ENCODE results near the gene SEMA3F. TPM values are rescaled to one million over a fixed set of nuclear protein-coding genes. Genes with fewer than 3 reads are reported as not detected.

Gene SEMA3F
- total and polyA plus RNA-seq, 2 experiments from 2014 or later = 2.3 to 67.6 TPM

- DNase-seq (ENCODE audit: low spot score) (no peak), ATAC-seq (no peak)
- Mint-ChIP-seq H3K27ac (no peak overlapping the region), H3K4me1 (peaks cover 8% of the 10 kb centered on the region; the same call in 2 of the 3 replicates), H3K9me3 (no peaks in the 10 kb centered on the region), H3K36me3 (ENCODE audit: low read depth) (peaks cover 38% of the 10 kb centered on the region), H3K4me3 (no peak overlapping the region), H3K27me3 (ENCODE audit: insufficient read depth, low read depth, poor library complexity) (peaks cover 9% of the 10 kb centered on the region)
- no peak overlapping the region for H3K4me2 ChIP-seq
- no peak overlapping the region for H3K27ac ChIP-seq (ENCODE audit: low read depth)
- no peaks in the 10 kb centered on the region for H3K4me1 ChIP-seq (ENCODE audit: insufficient read depth)
- H2AFZ ChIP-seq = no peak overlapping the region
- H3F3A ChIP-seq (replicated peaks; ENCODE audit: low read depth) = peaks cover 7% of the 10 kb centered on the region; the same call in 1 of the 2 replicates
- H3K27me3 ChIP-seq (ENCODE audit: insufficient read depth) = no peaks in the 10 kb centered on the region
- H3K36me3 ChIP-seq (ENCODE audit: insufficient read depth) = no peaks in the 10 kb centered on the region; the same call in 1 of the 2 replicates
- H3K4me3 ChIP-seq = no peak overlapping the region
- TF ChIP-seq CTCF (conservative IDR thresholded peaks at IDR 0.05; ENCODE audit: low read depth in 2 of 2) (no peak), JUNB (IDR thresholded peaks at IDR 0.05; ENCODE audit: unreplicated experiment) (no peak), REST (IDR thresholded peaks at IDR 0.05; ENCODE audit: unreplicated experiment) (no peak), ETS1 (IDR thresholded peaks at IDR 0.05) (no peak), ZNF462 (CRISPR knock-in tag; IDR thresholded peaks at IDR 0.05) (no peak), EZH2phosphoT487 (IDR thresholded peaks at IDR 0.05; ENCODE audit: unreplicated experiment) (no peak), ZNF114 (CRISPR knock-in tag; IDR thresholded peaks at IDR 0.05) (no peak), STAT1 (IDR thresholded peaks at IDR 0.05; ENCODE audit: unreplicated experiment) (no peak), EZH2 (IDR thresholded peaks at IDR 0.05; ENCODE audit: low read depth, unreplicated experiment) (no peak), ZNF331 (CRISPR knock-in tag; IDR thresholded peaks at IDR 0.05; ENCODE audit: low read depth) (no peak), POLR2AphosphoS5 (IDR thresholded peaks at IDR 0.05; ENCODE audit: low read depth) (no peak), NANOG (IDR thresholded peaks at IDR 0.05; ENCODE audit: borderline replicate concordance) (no peak), CREB1 (CRISPR knock-in tag; IDR thresholded peaks at IDR 0.05; ENCODE audit: low read depth) (no peak)
- peaks cover 5% of the 10 kb centered on the region; the same call in 1 of the 2 replicates for H4K20me1 ChIP-seq (replicated peaks; ENCODE audit: insufficient read depth)
- no peaks in the 10 kb centered on the region for H3K9me2 ChIP-seq (ENCODE audit: insufficient read depth)
- H3K79me2 ChIP-seq (replicated peaks; ENCODE audit: insufficient read depth) = no peaks in the 10 kb centered on the region
Observed at GRCh38 chr3:50184242-50184978, 29.3 kb downstream of the SEMA3F start.

Measured in GM23338 (cell line).